GM21447 (cell line): ENCODE results near the gene TCF12.
"Not testable (repeated sequence)": the region's sequence is repeated elsewhere in the genome, so short reads cannot be mapped to it uniquely, and the experiment has no call there.

Experiments used
- ATAC-seq: cut with Tn5 transposase; IDR thresholded peaks from one replicate; pipeline ENCODE4 v1.9.1; 2021; ENCODE audit not compliant: unreplicated experiment

The TCF12 gene

GRCh38 chr15:57129064-57129463, 210.6 kb downstream of the TCF12 start:
- ATAC-seq = no peak

GRCh38 chr15:57130956-57131355, 212.5 kb downstream of the TCF12 start:
- no peak for ATAC-seq

DNA sequence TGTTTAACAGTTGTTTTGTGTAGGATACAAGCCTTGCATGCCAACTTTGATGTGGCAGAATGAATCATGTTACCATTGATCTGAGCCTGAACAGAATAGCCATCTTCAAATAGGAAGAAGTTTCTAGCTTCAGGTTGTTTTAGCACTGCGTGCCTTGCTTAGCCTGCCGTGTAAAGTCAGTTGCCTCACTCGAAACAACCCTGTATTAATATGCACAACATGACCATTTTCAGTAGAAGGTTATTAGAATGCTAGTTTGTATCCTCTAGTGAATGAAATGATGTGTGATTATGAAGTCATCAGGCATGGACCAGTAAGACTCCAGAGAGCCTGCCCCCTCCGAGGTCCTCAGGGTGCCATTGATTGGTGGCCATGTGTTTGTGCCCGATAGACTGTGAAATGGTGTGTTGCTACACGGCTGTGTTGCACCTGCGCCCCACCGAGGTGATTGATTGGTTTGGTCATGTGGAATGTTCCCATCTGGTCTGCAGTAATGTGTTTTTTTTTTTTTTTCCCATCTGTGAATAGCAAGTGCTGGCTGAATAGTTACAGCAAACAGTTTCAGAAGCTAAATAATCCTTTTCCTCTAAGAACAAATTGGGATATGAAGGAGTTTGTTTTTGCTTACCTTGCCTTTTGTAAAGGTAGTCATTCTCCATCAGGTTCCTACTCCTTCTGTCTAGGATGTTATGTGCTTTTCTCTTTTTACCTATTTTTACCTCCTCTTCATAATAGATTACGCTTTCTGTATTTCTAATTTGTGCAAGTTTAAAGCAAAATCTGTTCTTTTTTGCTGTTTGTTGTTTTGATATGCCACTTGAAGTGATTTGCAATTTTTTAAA, 214.9 kb downstream of the TCF12 start:
- no peak for ATAC-seq

GRCh38 chr15:57134071-57134605, 215.7 kb downstream of the TCF12 start:
- ATAC-seq = no peak

DNA sequence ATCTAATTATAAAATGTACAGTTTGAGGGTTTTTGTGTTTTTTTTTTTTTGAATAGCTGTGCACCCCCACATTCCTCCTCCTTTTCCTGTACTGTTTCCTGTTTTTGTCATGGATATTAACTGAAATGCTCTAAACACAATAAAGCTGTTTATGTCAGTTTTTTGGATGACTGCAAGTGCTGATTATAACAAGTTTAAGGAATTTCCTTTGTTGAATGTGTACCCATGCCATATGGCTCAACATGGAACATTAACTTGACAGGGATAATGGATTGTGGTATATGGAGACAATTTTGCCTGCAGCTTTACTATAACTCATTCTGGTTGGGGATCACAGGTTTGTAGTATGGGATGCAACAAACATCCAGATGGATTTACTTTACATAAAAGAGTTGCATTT, 216.4 kb downstream of the TCF12 start:
- no peak for ATAC-seq

DNA sequence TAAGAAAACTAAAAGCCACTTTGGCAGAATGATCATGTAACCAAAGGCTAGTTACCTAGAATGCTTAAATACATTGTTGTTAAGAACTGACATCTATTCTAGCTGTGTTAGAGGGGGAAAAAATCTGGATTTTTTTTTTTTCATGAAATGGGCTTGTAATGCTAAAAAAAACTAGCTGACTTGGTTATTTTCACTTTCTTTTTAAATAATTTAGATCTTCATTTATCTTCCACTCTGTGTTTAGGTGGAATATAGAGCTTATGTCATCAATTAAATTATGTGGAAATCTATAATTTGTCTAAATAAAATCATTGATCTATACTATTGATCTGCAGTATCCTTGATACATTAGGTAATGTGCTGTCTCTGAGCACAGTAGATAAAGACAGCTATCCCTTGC, 217.4 kb downstream of the TCF12 start:
- no peak for ATAC-seq

DNA sequence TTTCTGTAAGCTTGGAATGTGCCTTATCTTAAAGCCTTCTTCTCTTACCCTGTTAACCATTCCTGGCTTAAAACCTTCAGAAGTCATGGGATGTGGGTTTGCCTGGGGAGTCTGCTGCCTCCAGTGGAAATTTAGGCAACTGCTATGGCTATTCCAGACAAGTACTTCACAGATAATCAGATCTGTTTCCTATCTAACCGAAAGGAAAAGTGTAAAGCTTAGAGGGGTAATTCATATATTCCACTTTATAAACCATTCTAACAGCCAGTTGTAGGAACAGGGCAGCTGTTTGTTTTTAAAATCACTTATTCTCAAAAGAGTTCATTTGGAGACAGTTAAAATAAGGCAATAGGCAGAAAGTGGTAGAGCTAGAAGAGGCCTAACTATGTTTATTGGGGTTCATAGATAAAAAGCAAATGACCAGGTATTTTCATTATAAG, 219.9 kb downstream of the TCF12 start:
- ATAC-seq = no peak

DNA sequence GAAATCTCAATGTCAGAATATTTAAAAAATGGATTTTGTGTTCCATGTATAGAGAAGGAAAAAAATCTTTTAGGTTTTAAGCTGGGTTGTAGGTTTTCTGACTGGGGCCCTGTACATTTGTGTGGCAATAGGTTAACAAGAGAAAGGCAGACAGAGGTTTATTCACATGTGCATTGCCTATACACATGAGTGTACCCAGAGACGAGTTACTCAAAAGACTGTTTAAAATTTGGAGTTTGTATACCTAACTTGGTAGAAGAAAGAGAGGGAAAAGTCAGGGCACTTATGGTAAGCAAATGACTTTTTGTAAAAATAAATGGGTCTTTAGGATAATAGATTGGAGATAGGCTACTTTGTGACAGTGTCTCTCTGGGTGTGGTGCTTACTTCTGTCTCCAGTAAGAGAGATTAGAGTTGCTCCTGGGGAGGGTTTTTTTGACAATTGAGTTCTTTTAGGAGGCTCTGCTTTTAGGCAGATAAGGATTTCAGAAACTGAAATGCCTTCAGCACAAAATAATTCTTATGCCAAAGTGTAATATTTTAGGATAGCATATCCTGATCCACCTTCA, 225.2 kb downstream of the TCF12 start:
- no peak for ATAC-seq

GRCh38 chr15:57144448-57144847, 226.0 kb downstream of the TCF12 start:
- no peak for ATAC-seq

DNA sequence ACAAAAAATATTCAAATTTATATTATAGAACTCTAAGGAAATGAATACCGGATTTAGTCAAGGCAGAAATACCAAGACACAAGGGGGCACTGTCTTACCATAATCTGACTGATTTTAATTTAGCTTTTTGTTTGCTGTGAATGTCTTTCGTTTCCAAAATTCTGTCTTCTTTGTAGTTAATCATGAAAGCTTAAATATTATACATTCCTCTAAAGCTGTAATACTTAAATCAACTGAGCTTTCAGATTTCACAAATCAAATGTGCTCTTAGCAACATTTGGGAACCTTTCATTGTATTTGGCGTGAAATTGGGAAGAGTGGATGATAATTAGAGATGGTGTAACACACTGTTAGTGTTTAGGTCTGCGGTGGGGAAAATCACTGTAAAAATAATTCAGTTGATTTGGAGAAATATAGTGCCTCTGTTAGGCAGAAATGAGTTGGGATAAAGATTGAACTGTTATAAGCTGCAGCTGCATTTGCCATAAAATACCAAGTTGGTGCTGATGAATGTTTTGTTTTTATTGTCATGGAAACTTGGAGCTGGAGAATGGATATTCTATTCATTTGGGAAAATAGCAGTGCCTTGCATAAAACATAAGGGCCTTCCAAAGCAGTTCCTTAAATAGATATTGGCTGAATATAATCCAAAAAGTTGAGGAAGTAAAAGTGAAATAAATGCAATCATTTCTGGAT, 228.2 kb downstream of the TCF12 start:
- ATAC-seq = no peak

DNA sequence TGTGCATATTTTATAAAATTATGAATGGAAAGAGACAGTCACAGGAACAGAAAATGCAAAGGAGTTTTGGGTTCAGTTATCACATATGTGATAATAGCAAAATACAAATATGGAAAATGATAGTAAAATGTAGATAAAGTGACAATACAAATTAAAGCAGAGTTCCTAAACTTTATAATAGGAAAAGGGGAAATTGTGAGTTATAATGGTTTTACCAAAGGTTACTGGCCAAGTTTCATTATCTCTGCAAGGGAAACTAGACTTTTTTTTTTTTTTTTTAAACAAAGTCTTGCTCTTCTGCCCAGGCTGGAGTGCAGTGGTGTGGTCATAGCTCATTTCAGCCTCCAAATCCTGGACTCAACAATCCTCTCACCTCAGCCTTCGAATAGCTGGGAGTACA, 229.2 kb downstream of the TCF12 start:
- no peak for ATAC-seq

- no peak for ATAC-seq
Measured at GRCh38 chr15:57148262-57148661, 229.8 kb downstream of the TCF12 start.

DNA sequence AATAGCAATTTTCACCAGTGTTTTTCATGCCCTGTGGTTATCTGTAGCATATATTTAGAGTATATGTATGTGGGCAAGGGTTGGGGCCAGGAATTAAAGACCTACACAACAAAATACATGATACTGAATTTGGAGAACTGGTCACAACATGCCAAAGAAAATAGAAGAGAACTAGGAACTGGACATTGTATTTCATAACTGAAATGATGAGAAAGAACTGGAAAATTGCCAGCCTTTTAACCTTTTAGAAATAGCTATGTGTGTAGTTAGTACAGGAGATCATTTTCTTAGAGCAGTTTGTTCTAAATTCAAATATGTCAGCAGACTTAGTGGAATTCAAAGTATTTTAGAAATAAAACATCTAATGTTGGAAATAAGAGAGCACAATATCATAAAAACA, 230.8 kb downstream of the TCF12 start:
- no peak for ATAC-seq

GRCh38 chr15:57150066-57150865, 231.8 kb downstream of the TCF12 start:
- no peak for ATAC-seq

GRCh38 chr15:57150866-57151203, 232.4 kb downstream of the TCF12 start:
- not testable (repeated sequence) for ATAC-seq

GRCh38 chr15:57152133-57152532, 233.7 kb downstream of the TCF12 start:
- ATAC-seq = no peak

- ATAC-seq = peak; percentile 51
Measured at GRCh38 chr15:57152666-57153539, 234.5 kb downstream of the TCF12 start.

GRCh38 chr15:57156210-57156884, 237.9 kb downstream of the TCF12 start:
- no peak for ATAC-seq

- ATAC-seq = no peak
Measured at GRCh38 chr15:57158589-57158988, 240.1 kb downstream of the TCF12 start.
